ENCODE data around the gene PSMC2. TPM values are rescaled to one million over a fixed set of nuclear protein-coding genes. Genes with fewer than 3 reads are reported as not detected.

PSMC2 gene
- total RNA-seq, 1 donor from 2014 or later: 111 TPM

GRCh38 chr7:103307503-103308231, 39.8 kb upstream of the PSMC2 start:
- DNase-seq: no peak
- Mint-ChIP-seq H3K36me3 (ENCODE audit: unreplicated experiment) (no peaks in the 10 kb centered on the region), H3K4me1 (ENCODE audit: low read depth, unreplicated experiment) (no peaks in the 10 kb centered on the region), H3K9me3 (ENCODE audit: unreplicated experiment) (no peaks in the 10 kb centered on the region), H3K27ac (ENCODE audit: unreplicated experiment) (no peak overlapping the region), H3K4me3 (ENCODE audit: unreplicated experiment) (no peak overlapping the region), H3K27me3 (ENCODE audit: unreplicated experiment) (peaks cover 1% of the 10 kb centered on the region)
- no peak for TF ChIP-seq CTCF (IDR thresholded peaks at IDR 0.05; ENCODE audit: partially characterized antibody, unreplicated experiment)

- H3K27ac Mint-ChIP-seq (ENCODE audit: unreplicated experiment): no peak overlapping the region
- no peaks in the 10 kb centered on the region for H3K9me3 Mint-ChIP-seq (ENCODE audit: unreplicated experiment)
- no peaks in the 10 kb centered on the region for H3K36me3 Mint-ChIP-seq (ENCODE audit: unreplicated experiment)
- TF ChIP-seq CTCF (IDR thresholded peaks at IDR 0.05; ENCODE audit: partially characterized antibody, unreplicated experiment): no peak
- H3K27me3 Mint-ChIP-seq (ENCODE audit: unreplicated experiment): no peaks in the 10 kb centered on the region
- H3K4me3 Mint-ChIP-seq (ENCODE audit: unreplicated experiment): no peak overlapping the region
- H3K4me1 Mint-ChIP-seq (ENCODE audit: low read depth, unreplicated experiment): no peaks in the 10 kb centered on the region
- no peak for DNase-seq
These were observed 32.6 kb upstream of the PSMC2 start for GRCh38 chr7:103314852-103315251.

- Mint-ChIP-seq H3K27me3 (ENCODE audit: unreplicated experiment) (no peaks in the 10 kb centered on the region), H3K4me1 (ENCODE audit: low read depth, unreplicated experiment) (no peaks in the 10 kb centered on the region), H3K36me3 (ENCODE audit: unreplicated experiment) (no peaks in the 10 kb centered on the region), H3K27ac (ENCODE audit: unreplicated experiment) (no peak overlapping the region), H3K4me3 (ENCODE audit: unreplicated experiment) (no peak overlapping the region), H3K9me3 (ENCODE audit: unreplicated experiment) (no peaks in the 10 kb centered on the region)
- TF ChIP-seq CTCF (IDR thresholded peaks at IDR 0.05; ENCODE audit: partially characterized antibody, unreplicated experiment): no peak
- DNase-seq: no peak
These were observed 31.0 kb upstream of the PSMC2 start for GRCh38 chr7:103316380-103316941.

- Mint-ChIP-seq H3K9me3 (ENCODE audit: unreplicated experiment) (no peaks in the 10 kb centered on the region), H3K4me3 (ENCODE audit: unreplicated experiment) (no peak overlapping the region), H3K36me3 (ENCODE audit: unreplicated experiment) (no peaks in the 10 kb centered on the region), H3K4me1 (ENCODE audit: low read depth, unreplicated experiment) (no peaks in the 10 kb centered on the region), H3K27me3 (ENCODE audit: unreplicated experiment) (no peaks in the 10 kb centered on the region), H3K27ac (ENCODE audit: unreplicated experiment) (no peak overlapping the region)
- no peak for TF ChIP-seq CTCF (IDR thresholded peaks at IDR 0.05; ENCODE audit: partially characterized antibody, unreplicated experiment)
- no peak for DNase-seq
These were observed 30.4 kb upstream of the PSMC2 start for GRCh38 chr7:103317009-103317408.

GRCh38 chr7:103325744-103326143, 21.7 kb upstream of the PSMC2 start:
- no peaks in the 10 kb centered on the region for H3K36me3 Mint-ChIP-seq (ENCODE audit: unreplicated experiment)
- no peak for DNase-seq
- no peaks in the 10 kb centered on the region for H3K27me3 Mint-ChIP-seq (ENCODE audit: unreplicated experiment)
- H3K9me3 Mint-ChIP-seq (ENCODE audit: unreplicated experiment): no peaks in the 10 kb centered on the region
- no peaks in the 10 kb centered on the region for H3K4me1 Mint-ChIP-seq (ENCODE audit: low read depth, unreplicated experiment)
- no peak for TF ChIP-seq CTCF (IDR thresholded peaks at IDR 0.05; ENCODE audit: partially characterized antibody, unreplicated experiment)
- no peak overlapping the region for H3K4me3 Mint-ChIP-seq (ENCODE audit: unreplicated experiment)
- no peak overlapping the region for H3K27ac Mint-ChIP-seq (ENCODE audit: unreplicated experiment)
